Breast epithelium (tissue), 4 donors: ENCODE results near the gene SLC26A5. TPM values are rescaled to one million over a fixed set of nuclear protein-coding genes. Genes with fewer than 3 reads are reported as not detected.

Source experiments
- DNase-seq, 2 donors: peaks; one replicate each; pipeline ENCODE4 v3.0.0-alpha.2; 2019; ENCODE audit warnings: low spot score in 2 of 2
- H3K27ac ChIP-seq, 2 donors: fragments of 200-600 bp; sonication (generic) in 1 of 2; one replicate each; pipeline ENCODE4 v1.5.1; 2016 to 2019; ENCODE audit warnings: mild to moderate bottlenecking in 1 of 2
- H3K27me3 ChIP-seq, 2 donors: fragments of 200-600 bp; sonication (generic) in 1 of 2; one replicate each; pipeline versions ENCODE4 v1.5.1 to v1.6.0; 2017 to 2019; ENCODE audit warnings: control low read depth in 1 of 2, mild to moderate bottlenecking in 1 of 2
- H3K36me3 ChIP-seq: fragments of 200-600 bp; one replicate; pipeline ENCODE4 v1.5.1; 2019
- H3K4me1 ChIP-seq, 2 donors: fragments of 200-600 bp; sonication (generic); one replicate each; pipeline ENCODE4 v1.5.1; 2016 to 2019; ENCODE audit warnings: control low read depth in 1 of 2
- H3K4me3 ChIP-seq, 3 donors: fragments of 200-600 bp; sonication (generic); 1 replicate in 2 of 3; 2 replicates in 1 of 3; pipeline ENCODE4 v1.5.1; 2016 to 2019; ENCODE audit warnings: mild to moderate bottlenecking in 3 of 3, moderate library complexity in 2 of 3
- H3K9me3 ChIP-seq, 2 donors: fragments of 200-600 bp; sonication (generic) in 1 of 2; one replicate each; pipeline ENCODE4 v1.5.1; 2016 to 2019; ENCODE audit warnings: control low read depth in 1 of 2
- POLR2A ChIP-seq: fragments of 450-650 bp; IDR thresholded peaks from one replicate; pipeline ENCODE4 v1.6.1; 2016; ENCODE audit warnings: antibody characterized with exemption, mild to moderate bottlenecking, moderate library complexity
- POLR2AphosphoS5 ChIP-seq, 3 donors: sonication (generic); formaldehyde crosslinking; IDR thresholded peaks; one replicate each; pipeline ENCODE4 v1.6.1; 2017; ENCODE audit warnings: antibody characterized with exemption in 3 of 3
- intact Hi-C: fragments of 100-400 bp; cut with DNase I; formaldehyde crosslinking; loops from one replicate; pipeline ENCODE4 v1.15.1; 2023; ENCODE audit warnings: low total_unique reads
- total RNA-seq, 3 donors: library from RNA; depleted of rRNA; stranded (reverse); fragments of >200 nt; gene quantifications; one replicate each; pipeline ENCODE4 v1.1.0, GENCODE V29; 2016
- TF ChIP-seq, protein P1 (sequence below), 3 donors: fragments of 450-650 bp; IDR thresholded peaks; one replicate each; pipeline ENCODE4 v1.5.1; 2016 to 2017; ENCODE audit warnings: antibody characterized with exemption in 3 of 3, mild to moderate bottlenecking in 3 of 3, moderate library complexity in 3 of 3

The SLC26A5 gene
- total RNA-seq, 3 donors from 2014 or later: 0.48 to 3.6 (median 1.0) TPM

DNA sequence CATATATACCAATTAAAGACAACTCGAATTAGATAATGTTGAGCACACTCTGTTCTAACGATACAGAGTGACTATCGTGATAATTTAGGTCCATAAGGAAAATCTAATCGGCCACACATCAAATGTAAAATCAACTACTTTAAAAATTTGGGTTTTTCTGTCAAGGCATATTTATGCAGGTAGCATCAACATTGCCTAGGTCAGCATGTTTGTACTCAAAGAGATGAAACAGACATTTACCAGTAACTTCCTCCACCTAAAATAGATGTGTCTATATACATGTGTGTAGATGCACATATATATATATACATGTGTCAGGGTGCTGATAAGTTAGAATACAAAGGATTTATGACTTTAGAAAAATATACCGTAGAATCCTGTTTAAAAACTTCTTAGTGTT, 76.6 kb downstream of the SLC26A5 start:
- Histone ChIP-seq H3K4me1 (no peaks in the 10 kb centered on the region), H3K27ac (no peak overlapping the region), H3K27me3 (no peaks in the 10 kb centered on the region), H3K36me3 (peaks cover 5% of the 10 kb centered on the region), H3K9me3 (no peaks in the 10 kb centered on the region), H3K4me3 (no peak overlapping the region)
- no peak for TF ChIP-seq POLR2AphosphoS5 (IDR thresholded peaks at IDR 0.05)
- no peak for TF ChIP-seq POLR2A
- TF ChIP-seq, protein P1, sequence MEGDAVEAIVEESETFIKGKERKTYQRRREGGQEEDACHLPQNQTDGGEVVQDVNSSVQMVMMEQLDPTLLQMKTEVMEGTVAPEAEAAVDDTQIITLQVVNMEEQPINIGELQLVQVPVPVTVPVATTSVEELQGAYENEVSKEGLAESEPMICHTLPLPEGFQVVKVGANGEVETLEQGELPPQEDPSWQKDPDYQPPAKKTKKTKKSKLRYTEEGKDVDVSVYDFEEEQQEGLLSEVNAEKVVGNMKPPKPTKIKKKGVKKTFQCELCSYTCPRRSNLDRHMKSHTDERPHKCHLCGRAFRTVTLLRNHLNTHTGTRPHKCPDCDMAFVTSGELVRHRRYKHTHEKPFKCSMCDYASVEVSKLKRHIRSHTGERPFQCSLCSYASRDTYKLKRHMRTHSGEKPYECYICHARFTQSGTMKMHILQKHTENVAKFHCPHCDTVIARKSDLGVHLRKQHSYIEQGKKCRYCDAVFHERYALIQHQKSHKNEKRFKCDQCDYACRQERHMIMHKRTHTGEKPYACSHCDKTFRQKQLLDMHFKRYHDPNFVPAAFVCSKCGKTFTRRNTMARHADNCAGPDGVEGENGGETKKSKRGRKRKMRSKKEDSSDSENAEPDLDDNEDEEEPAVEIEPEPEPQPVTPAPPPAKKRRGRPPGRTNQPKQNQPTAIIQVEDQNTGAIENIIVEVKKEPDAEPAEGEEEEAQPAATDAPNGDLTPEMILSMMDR (IDR thresholded peaks at IDR 0.05): no peak
- intact Hi-C loops: no loop called here
- no peak for DNase-seq

DNA sequence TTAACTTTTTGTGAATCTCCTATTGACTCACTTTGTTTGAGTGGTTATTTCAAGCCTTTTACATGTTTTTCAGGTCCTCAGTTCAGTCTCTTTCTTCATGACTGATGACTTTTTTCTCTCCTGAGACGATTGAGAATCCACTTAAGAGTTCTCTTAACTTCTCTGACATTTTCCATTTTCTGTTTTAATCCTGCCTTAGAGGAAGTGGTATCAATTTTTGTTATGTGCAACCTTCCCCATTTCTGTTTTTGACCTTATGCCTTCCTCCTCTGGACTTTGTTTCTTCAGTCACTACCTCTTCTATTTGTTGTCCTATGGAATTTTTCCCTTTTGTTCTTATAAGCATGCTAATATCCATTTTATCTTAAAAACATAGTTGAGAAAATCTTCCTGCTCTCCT, 96.2 kb downstream of the SLC26A5 start:
- no peak for DNase-seq
- no peaks in the 10 kb centered on the region for H3K9me3 ChIP-seq
- H3K4me3 ChIP-seq: no peak overlapping the region
- no peaks in the 10 kb centered on the region for H3K27me3 ChIP-seq
- intact Hi-C loops: no loop called here
- TF ChIP-seq, protein P1 (IDR thresholded peaks at IDR 0.05): no peak
- TF ChIP-seq POLR2A (no peak), POLR2AphosphoS5 (IDR thresholded peaks at IDR 0.05) (no peak)
- H3K36me3 ChIP-seq: peaks cover 4% of the 10 kb centered on the region
- no peak overlapping the region for H3K27ac ChIP-seq
- H3K4me1 ChIP-seq: peaks cover 0 to 7% of the 10 kb centered on the region in 2 donors

DNA sequence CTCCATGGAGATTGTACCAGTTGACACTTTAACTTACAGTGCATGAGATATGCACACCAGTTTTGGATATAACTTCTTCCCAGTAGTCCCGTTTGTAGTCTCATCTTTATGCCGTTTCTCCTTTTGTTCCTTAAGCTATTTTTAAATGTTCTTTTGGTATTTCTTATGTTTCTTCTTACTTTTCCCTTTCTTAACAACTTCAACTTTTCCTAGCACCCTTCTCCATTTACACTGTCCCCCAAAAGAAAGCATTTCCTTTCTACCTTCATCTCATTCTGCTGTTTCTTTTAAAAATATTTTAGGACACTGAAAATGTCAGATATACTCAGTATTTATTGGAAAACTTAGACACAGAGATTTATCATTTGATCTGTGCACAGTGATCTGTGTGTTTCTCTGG, 97.0 kb downstream of the SLC26A5 start:
- intact Hi-C loops: no loop called here
- Histone ChIP-seq H3K4me1 (peaks cover 0 to 7% of the 10 kb centered on the region in 2 donors), H3K9me3 (no peaks in the 10 kb centered on the region), H3K27ac (no peak overlapping the region), H3K27me3 (no peaks in the 10 kb centered on the region), H3K36me3 (peaks cover 4% of the 10 kb centered on the region), H3K4me3 (peak overlapping the region; percentile 66 to 78 (median 74))
- no peak for DNase-seq
- TF ChIP-seq POLR2AphosphoS5 (IDR thresholded peaks at IDR 0.05): no peak

DNA sequence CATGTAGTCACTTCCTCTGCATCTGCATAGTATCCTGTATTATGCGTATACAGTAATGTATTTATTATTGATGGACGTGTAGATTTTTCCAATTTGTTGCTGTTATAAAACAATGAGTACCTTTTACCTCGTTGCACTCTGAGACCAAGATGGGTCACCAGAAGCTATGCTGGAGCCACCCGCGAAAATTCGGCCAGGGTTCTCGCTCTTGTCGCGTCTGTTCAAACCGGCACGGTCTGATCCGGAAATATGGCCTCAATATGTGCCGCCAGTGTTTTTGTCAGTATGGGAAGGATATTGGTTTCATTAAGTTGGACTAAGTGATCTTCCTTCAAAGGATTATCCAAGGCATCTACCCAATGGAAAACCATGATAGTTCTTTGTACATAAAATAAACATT, 97.6 kb downstream of the SLC26A5 start:
- DNase-seq: no peak
- Histone ChIP-seq H3K36me3 (peaks cover 4% of the 10 kb centered on the region), H3K27me3 (no peaks in the 10 kb centered on the region), H3K4me3 (peak overlapping the region; percentile 66 to 78 (median 74)), H3K4me1 (peaks cover 0 to 7% of the 10 kb centered on the region in 2 donors), H3K9me3 (no peaks in the 10 kb centered on the region), H3K27ac (peak overlapping the region in 1 of 2 donors; percentile 92)
- intact Hi-C loops: no loop called here
- TF ChIP-seq POLR2A (no peak), POLR2AphosphoS5 (IDR thresholded peaks at IDR 0.05) (no peak)
- TF ChIP-seq, protein P1 (IDR thresholded peaks at IDR 0.05): no peak

DNA sequence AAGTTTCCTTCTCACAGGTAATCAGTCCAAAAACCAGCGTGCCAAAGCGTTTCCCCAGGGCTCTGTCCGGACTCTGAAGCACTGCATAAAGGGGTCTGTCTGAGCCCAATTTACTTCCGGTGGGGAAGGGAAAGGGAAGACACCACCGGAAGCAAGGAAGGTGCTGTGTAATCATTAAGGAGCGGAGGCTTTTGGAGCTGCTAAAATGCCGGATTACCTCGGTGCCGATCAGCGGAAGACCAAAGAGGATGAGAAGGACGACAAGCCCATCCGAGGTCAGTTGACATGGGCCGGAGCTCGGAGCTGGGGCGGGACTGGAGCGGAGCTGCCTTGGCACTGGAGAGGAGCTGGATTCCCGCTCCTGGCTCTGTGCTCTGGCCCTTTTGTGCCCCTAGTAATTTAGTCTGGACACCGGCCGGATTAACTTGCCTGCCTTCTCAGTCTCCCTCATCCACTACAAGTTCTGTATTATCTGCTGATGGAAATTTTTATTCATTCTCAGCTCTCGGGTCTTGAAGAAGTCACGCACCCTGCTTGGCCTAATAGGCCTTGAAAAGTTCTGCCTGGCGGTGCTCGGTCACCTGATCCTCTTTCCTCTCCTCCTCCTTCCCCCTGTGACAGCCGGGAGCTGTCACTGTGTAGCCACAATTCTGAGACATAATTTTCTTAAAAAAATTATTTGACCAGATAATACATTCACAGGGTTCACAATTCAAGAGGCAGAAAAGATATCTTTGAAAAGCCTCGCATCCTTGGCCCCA, 98.3 kb downstream of the SLC26A5 start, which contains the start of gene PSMC2:
Gene PSMC2 (plus strand): TSS at position 137 of the 761 bp plus-strand sequence. CDS start 69 bp downstream, at position 206.
- Histone ChIP-seq H3K36me3 (peaks cover 4% of the 10 kb centered on the region), H3K27me3 (no peaks in the 10 kb centered on the region), H3K4me1 (peaks cover 0 to 7% of the 10 kb centered on the region in 2 donors), H3K9me3 (no peaks in the 10 kb centered on the region), H3K4me3 (peak within 1 kb of the TSS; percentile 66 to 78 (median 74)), H3K27ac (peak within 1 kb of the TSS; percentile 90 to 92)
- peak; percentile 64 to 65 for DNase-seq
- TF ChIP-seq, protein P1 (IDR thresholded peaks at IDR 0.05): no peak
- peak; percentile 60 to 91 (median 85) for TF ChIP-seq POLR2AphosphoS5 (IDR thresholded peaks at IDR 0.05)
- intact Hi-C loops: no loop called here
